Gastrocnemius medialis (tissue), 4 donors: ENCODE measurements around the gene NEK6. TPM values are rescaled to one million over a fixed set of nuclear protein-coding genes. Genes with fewer than 3 reads are reported as not detected.
A peak's percentile ranks its signal among the peaks of the same experiment; 100 is the strongest.

Experiments
- ATAC-seq, 2 donors: fragments of 150-250 bp; one replicate each; pipeline ENCODE4 v1.9.1; 2016
- DNase-seq, 2 donors: peaks; one replicate each; pipeline ENCODE4 v3.0.0-alpha.2; 2019
- H3K27ac ChIP-seq, 4 donors: fragments of 200-600 bp; sonication (generic); 1 replicate in 1 of 4; 2 replicates in 3 of 4; pipeline ENCODE4 v1.5.1; 2016 to 2018; ENCODE audit warnings: mild to moderate bottlenecking in 2 of 4, moderate library complexity in 1 of 4
- H3K27me3 ChIP-seq, 3 donors: fragments of 200-600 bp; sonication (generic) in 2 of 3; 1 replicate in 1 of 3; 2 replicates in 2 of 3; pipeline versions ENCODE4 v1.5.1 to v1.6.0; 2016 to 2019; ENCODE audit warnings: mild to moderate bottlenecking in 1 of 3, moderate library complexity in 1 of 3
- H3K36me3 ChIP-seq, 2 donors: fragments of 200-600 bp; sonication (generic) in 1 of 2; one replicate each; pipeline ENCODE4 v1.5.1; 2017 to 2018
- H3K4me1 ChIP-seq, 2 donors: fragments of 200-600 bp; sonication (generic) in 1 of 2; one replicate each; pipeline ENCODE4 v1.5.1; 2016 to 2017; ENCODE audit warnings: mild to moderate bottlenecking in 2 of 2
- H3K4me3 ChIP-seq, 4 donors: fragments of 200-600 bp; sonication (generic) in 3 of 4; 1 replicate in 1 of 4; 2 replicates in 3 of 4; pipeline ENCODE4 v1.5.1; 2016 to 2019; ENCODE audit warnings: mild to moderate bottlenecking in 2 of 4
- H3K9me3 ChIP-seq, 3 donors: fragments of 200-600 bp; sonication (generic) in 2 of 3; 1 replicate in 1 of 3; 2 replicates in 2 of 3; pipeline ENCODE4 v1.5.1; 2016 to 2019
- CTCF ChIP-seq, 5 experiments: fragments of 450-650 bp in 3 of 5; fragments of 200-600 bp in 2 of 5; sonication (generic) in 2 of 5; IDR thresholded peaks in 4 of 5; conservative IDR thresholded peaks in 1 of 5; 1 replicate in 4 of 5; 2 replicates in 1 of 5; pipeline ENCODE4 v1.5.1; 2016 to 2019; ENCODE audit warnings: antibody characterized with exemption in 5 of 5, mild to moderate bottlenecking in 3 of 5, moderate library complexity in 3 of 5
- POLR2A ChIP-seq, 2 donors: fragments of 450-650 bp; IDR thresholded peaks; one replicate each; pipeline ENCODE4 v1.6.1; 2017; ENCODE audit warnings: antibody characterized with exemption in 2 of 2, mild to moderate bottlenecking in 2 of 2, moderate library complexity in 2 of 2
- in situ Hi-C, 4 donors: fragments of 200-750 bp; cut with MboI; loops; one replicate each; pipeline versions ENCODE4 v1.15.0 to v1.8.0; 2017; ENCODE audit warnings: low sequenced_read_pairs in 4 of 4
- intact Hi-C: fragments of 100-400 bp; cut with DNase I; formaldehyde crosslinking; loops from one replicate; pipeline ENCODE4 v1.15.1; 2023; ENCODE audit warnings: low total_unique reads
- total RNA-seq, 4 donors: library from RNA; depleted of rRNA; stranded (reverse); fragments of >200 nt; gene quantifications; one replicate each; pipeline versions ENCODE4 v1.1.0 to v1.2.3, GENCODE V29; 2016

Gene NEK6
- total RNA-seq, 4 donors from 2014 or later, result 2.3 to 10.1 (median 3.5) TPM

GRCh38 chr9:124395826-124396225, 138.1 kb downstream of the NEK6 start:
- DNase-seq (no peak), ATAC-seq (no peak)
- Histone ChIP-seq H3K27me3 (no peaks in the 10 kb centered on the region), H3K9me3 (no peaks in the 10 kb centered on the region), H3K27ac (no peak overlapping the region), H3K4me3 (no peak overlapping the region), H3K4me1 (peaks cover 62 to 76% of the 10 kb centered on the region in 2 donors), H3K36me3 (no peaks in the 10 kb centered on the region)
- in situ Hi-C loops, result loop anchor here in 1 of 4 donors (10.0 kb wide), 1 partner anchor 271 kb away; no protein-coding TSS in a partner anchor
- TF ChIP-seq POLR2A (IDR thresholded peaks at IDR 0.05), result no peak
- no peak for TF ChIP-seq CTCF (IDR thresholded peaks at IDR 0.05 in 4 of 5, conservative IDR thresholded peaks at IDR 0.05 in 1 of 5)
- intact Hi-C loops, result loop anchor here (5.0 kb wide), 1 partner anchor 64 kb away; no protein-coding TSS in a partner anchor

GRCh38 chr9:124398191-124398935, 140.6 kb downstream of the NEK6 start:
- peaks cover 0 to 21% of the 10 kb centered on the region in 2 donors for H3K36me3 ChIP-seq
- H3K4me1 ChIP-seq, result peaks cover 42 to 51% of the 10 kb centered on the region in 2 donors

GRCh38 chr9:124399323-124399967, 141.7 kb downstream of the NEK6 start:
- TF ChIP-seq CTCF (IDR thresholded peaks at IDR 0.05 in 4 of 5, conservative IDR thresholded peaks at IDR 0.05 in 1 of 5) (peak in 1 of 5 experiments; percentile 39), POLR2A (IDR thresholded peaks at IDR 0.05) (no peak)
- ATAC-seq (peak; percentile 93 to 95), DNase-seq (peak; percentile 43 to 78)
- in situ Hi-C loops, result loop anchor here in 1 of 4 donors (10.0 kb wide), 1 partner anchor 275 kb away; no protein-coding TSS in a partner anchor
- peak overlapping the region; percentile 69 to 80 (median 76) for H3K27ac ChIP-seq
- H3K9me3 ChIP-seq, result no peaks in the 10 kb centered on the region
- intact Hi-C loops, result loop anchor here (2.0 to 5.0 kb wide), 2 partner anchors 15 to 67 kb away; partner anchors contain the start of gene PSMB7
- peaks cover 41 to 42% of the 10 kb centered on the region in 2 donors for H3K4me1 ChIP-seq
- no peaks in the 10 kb centered on the region for H3K27me3 ChIP-seq
- peaks cover 5 to 31% of the 10 kb centered on the region in 2 donors for H3K36me3 ChIP-seq
- no peak overlapping the region for H3K4me3 ChIP-seq

More at GRCh38 chr9:124398191-124398935, 140.6 kb downstream of the NEK6 start:
- Histone ChIP-seq H3K27me3 (no peaks in the 10 kb centered on the region), H3K9me3 (no peaks in the 10 kb centered on the region), H3K4me3 (no peak overlapping the region), H3K27ac (peak overlapping the region; percentile 10 to 80 (median 72))
- intact Hi-C loops (loop anchor here (2.0 to 5.0 kb wide), 2 partner anchors 16 to 66 kb away; partner anchors contain the start of gene PSMB7), in situ Hi-C loops (loop anchor here in 1 of 4 donors (10.0 kb wide), 1 partner anchor 274 kb away; no protein-coding TSS in a partner anchor)
- DNase-seq (no peak), ATAC-seq (no peak)
- TF ChIP-seq CTCF (IDR thresholded peaks at IDR 0.05 in 4 of 5, conservative IDR thresholded peaks at IDR 0.05 in 1 of 5) (no peak), POLR2A (IDR thresholded peaks at IDR 0.05) (no peak)

- DNase-seq (no peak), ATAC-seq (peak in 1 of 2 donors; percentile 14)
- Histone ChIP-seq H3K27me3 (no peaks in the 10 kb centered on the region), H3K36me3 (peaks cover 5 to 40% of the 10 kb centered on the region in 2 donors), H3K4me1 (peaks cover 41 to 42% of the 10 kb centered on the region in 2 donors), H3K9me3 (no peaks in the 10 kb centered on the region), H3K4me3 (no peak overlapping the region), H3K27ac (peak overlapping the region; percentile 69 to 80 (median 76))
- TF ChIP-seq CTCF (IDR thresholded peaks at IDR 0.05 in 4 of 5, conservative IDR thresholded peaks at IDR 0.05 in 1 of 5) (no peak), POLR2A (IDR thresholded peaks at IDR 0.05) (no peak)
- intact Hi-C loops (loop anchor here (2.0 to 5.0 kb wide), 2 partner anchors 15 to 68 kb away; partner anchors contain the start of gene PSMB7), in situ Hi-C loops (loop anchor here in 1 of 4 donors (10.0 kb wide), 1 partner anchor 275 kb away; no protein-coding TSS in a partner anchor)
Observed at GRCh38 chr9:124399968-124400940, 142.5 kb downstream of the NEK6 start.
